Measurements from ENCODE around the gene SEZ6. TPM values are rescaled to one million over a fixed set of nuclear protein-coding genes. Genes with fewer than 3 reads are reported as not detected.

The SEZ6 gene
- total and polyA plus RNA-seq, 10 of the 15 experiments (the other 5 are each of a cell fraction or from before 2014, with no cell fraction given), result 0.05 to 0.87 (median 0.17) TPM; not detected in 4

- TF ChIP-seq RAD51 (IDR thresholded peaks at IDR 0.05), result no peak
- no peak for TF ChIP-seq SREBF2 (IDR thresholded peaks at IDR 0.05; ENCODE audit: low read length)
- TF ChIP-seq FOXK2 (IDR thresholded peaks at IDR 0.05), result 0 out of 2 replicates have a peak, but pooled peaks have one; percentile 14
- TF ChIP-seq E2F8 (IDR thresholded peaks at IDR 0.05; ENCODE audit: low read depth, partially characterized antibody), result no peak
- TF ChIP-seq MEF2B (IDR thresholded peaks at IDR 0.05; ENCODE audit: partially characterized antibody, poor library complexity, severe bottlenecking), result peak; percentile 13
- TF ChIP-seq ZNF384 (IDR thresholded peaks at IDR 0.05; ENCODE audit: borderline replicate concordance, low read depth, low read length), result no peak
- peak; percentile 81 for TF ChIP-seq NR2F1 (conservative IDR thresholded peaks at IDR 0.05)
- no peak for TF ChIP-seq CUX1 (IDR thresholded peaks at IDR 0.05; ENCODE audit: insufficient replicate concordance, low read depth, low read length)
- TF ChIP-seq CBFB (IDR thresholded peaks at IDR 0.05; ENCODE audit: low read depth), result peak; percentile 93
- TF ChIP-seq CHD1 (IDR thresholded peaks at IDR 0.05; ENCODE audit: low read depth, low read length), result no peak; the same call in 1 of the 2 replicates
- peak; percentile 89 for TF ChIP-seq GABPA (IDR thresholded peaks at IDR 0.05; ENCODE audit: low read depth)
- TF ChIP-seq EED (IDR thresholded peaks at IDR 0.05; ENCODE audit: low read depth), result no peak
- peak; percentile 65; the same call in 1 of the 2 replicates for TF ChIP-seq PML (IDR thresholded peaks at IDR 0.05; ENCODE audit: low read length)
- no peak for TF ChIP-seq NRF1 (conservative IDR thresholded peaks at IDR 0.05; ENCODE audit: low read depth, low read length)
- peak; percentile 98 for TF ChIP-seq RCOR1 (conservative IDR thresholded peaks at IDR 0.05; ENCODE audit: low read depth, low read length)
- TF ChIP-seq TCF3 (IDR thresholded peaks at IDR 0.05; ENCODE audit: borderline replicate concordance, insufficient read depth, low read depth, low read length), result peak; percentile 20; the same call in 1 of the 2 replicates
- no peak for TF ChIP-seq SKIL (IDR thresholded peaks at IDR 0.05; ENCODE audit: low read depth, poor library complexity, severe bottlenecking)
- peak; percentile 6; the same call in 1 of the 2 replicates for TF ChIP-seq USF2 (IDR thresholded peaks at IDR 0.05; ENCODE audit: borderline replicate concordance, low read depth, low read length)
These were observed 53.5 kb downstream of the SEZ6 start (continued) for GRCh38 chr17:28951991-28952975.

Data from GM12878 (cell line).